IPS DF 6.9 (cell line): Measurements from ENCODE around the gene BMPR2.
"Not testable (repeated sequence)": the region's sequence is repeated elsewhere in the genome, so short reads cannot be mapped to it uniquely, and the experiment has no call there.

Source experiments
- DNase-seq: peaks from one replicate; pipeline ENCODE4 v3.0.0-alpha.2; 2013; ENCODE audit warnings: low read depth, low spot score
- H3K27ac ChIP-seq: one replicate; pipeline ENCODE4 v1.5.1; 2013; ENCODE audit warnings: low read length, control low read depth
- H3K27me3 ChIP-seq: 2 replicates; pipeline ENCODE4 v1.6.1; 2013; ENCODE audit warnings: mild to moderate bottlenecking, low read length; ENCODE audit not compliant: control insufficient read depth, insufficient read depth
- H3K36me3 ChIP-seq: 2 replicates; pipeline ENCODE4 v1.6.1; 2013; ENCODE audit warnings: low read length; ENCODE audit not compliant: control insufficient read depth, insufficient read depth
- H3K4me1 ChIP-seq: 2 replicates; pipeline ENCODE4 v1.6.1; 2013; ENCODE audit warnings: low read length; ENCODE audit not compliant: control insufficient read depth, insufficient read depth
- H3K4me3 ChIP-seq: 2 replicates; pipeline ENCODE4 v1.5.1; 2013; ENCODE audit warnings: mild to moderate bottlenecking, low read length
- H3K9me3 ChIP-seq: 2 replicates; pipeline ENCODE4 v1.6.1; 2013; ENCODE audit warnings: low read length, inconsistent platforms; ENCODE audit not compliant: control insufficient read depth, insufficient read depth
- WGBS: extraction: QIAGEN DNeasy Blood & Tissue Kit; methylation state at CpG from one replicate; pipeline ENCODE4 v1.1.7; 2013; ENCODE audit warnings: mixed read lengths, missing lambda C conversion rate; ENCODE audit not compliant: insufficient read length, insufficient coverage; 5-methylcytosine and 5-hydroxymethylcytosine counted together

Gene BMPR2

GRCh38 chr2:202382684-202383083 is 6.6 kb downstream of the BMPR2 start:
- H3K27ac ChIP-seq = no peak overlapping the region
- H3K4me3 ChIP-seq = no peak overlapping the region
- H3K4me1 ChIP-seq = peaks cover 2% of the 10 kb centered on the region; the same call in 1 of the 2 replicates
- H3K36me3 ChIP-seq = no peaks in the 10 kb centered on the region
- no peaks in the 10 kb centered on the region for H3K27me3 ChIP-seq
- no peaks in the 10 kb centered on the region for H3K9me3 ChIP-seq
- DNase-seq = no peak
- WGBS = no CpG with 5 or more reads among the region's 2 CpGs

GRCh38 chr2:202386495-202386894 is 10.4 kb downstream of the BMPR2 start:
- no CpG with 5 or more reads among the region's 12 CpGs for WGBS
- not testable (repeated sequence) for H3K4me1 ChIP-seq, H3K4me3 ChIP-seq, H3K27me3 ChIP-seq, H3K9me3 ChIP-seq, H3K36me3 ChIP-seq, DNase-seq, H3K27ac ChIP-seq

GRCh38 chr2:202387608-202388342 is 11.6 kb downstream of the BMPR2 start:
- no CpG with 5 or more reads among the region's 8 CpGs for WGBS
- no peak for DNase-seq
- Histone ChIP-seq H3K4me3 (no peak overlapping the region), H3K4me1 (no peaks in the 10 kb centered on the region), H3K27me3 (no peaks in the 10 kb centered on the region), H3K36me3 (no peaks in the 10 kb centered on the region), H3K9me3 (no peaks in the 10 kb centered on the region), H3K27ac (no peak overlapping the region)

- no peak for DNase-seq
- Histone ChIP-seq H3K4me3 (no peak overlapping the region), H3K27ac (no peak overlapping the region), H3K9me3 (no peaks in the 10 kb centered on the region), H3K27me3 (no peaks in the 10 kb centered on the region), H3K4me1 (peaks cover 2% of the 10 kb centered on the region; the same call in 1 of the 2 replicates), H3K36me3 (no peaks in the 10 kb centered on the region)
Observed at GRCh38 chr2:202400941-202401340, 24.8 kb downstream of the BMPR2 start.

GRCh38 chr2:202405798-202406197 is 29.7 kb downstream of the BMPR2 start:
- Histone ChIP-seq H3K36me3 (no peaks in the 10 kb centered on the region), H3K27ac (no peak overlapping the region), H3K4me1 (peaks cover 2% of the 10 kb centered on the region; the same call in 1 of the 2 replicates)

GRCh38 chr2:202406445-202406978 is 30.4 kb downstream of the BMPR2 start:
- Histone ChIP-seq H3K36me3 (no peaks in the 10 kb centered on the region), H3K4me1 (peaks cover 2% of the 10 kb centered on the region; the same call in 1 of the 2 replicates), H3K9me3 (no peaks in the 10 kb centered on the region), H3K27me3 (no peaks in the 10 kb centered on the region), H3K27ac (no peak overlapping the region), H3K4me3 (no peak overlapping the region)
- WGBS = no CpG with 5 or more reads among the region's 2 CpGs
- DNase-seq = no peak

More at GRCh38 chr2:202405798-202406197, 29.7 kb downstream of the BMPR2 start:
- DNase-seq = no peak
- no peaks in the 10 kb centered on the region for H3K27me3 ChIP-seq
- H3K9me3 ChIP-seq = no peaks in the 10 kb centered on the region
- H3K4me3 ChIP-seq = no peak overlapping the region
- WGBS = no CpG with 5 or more reads among the region's 1 CpG

GRCh38 chr2:202408546-202409140 is 32.5 kb downstream of the BMPR2 start:
- no peaks in the 10 kb centered on the region for H3K27me3 ChIP-seq
- no peak overlapping the region for H3K4me3 ChIP-seq
- no peak overlapping the region for H3K27ac ChIP-seq
- no peaks in the 10 kb centered on the region for H3K4me1 ChIP-seq
- no CpG with 5 or more reads among the region's 6 CpGs for WGBS
- DNase-seq = no peak
- no peaks in the 10 kb centered on the region for H3K9me3 ChIP-seq
- H3K36me3 ChIP-seq = no peaks in the 10 kb centered on the region

- no peak overlapping the region for H3K27ac ChIP-seq
Observed at GRCh38 chr2:202410092-202410491, 34.0 kb downstream of the BMPR2 start.

GRCh38 chr2:202411097-202411496 is 35.0 kb downstream of the BMPR2 start:
- Histone ChIP-seq H3K4me1 (no peaks in the 10 kb centered on the region; the same call in 1 of the 2 replicates), H3K4me3 (no peak overlapping the region), H3K27me3 (no peaks in the 10 kb centered on the region), H3K27ac (no peak overlapping the region), H3K36me3 (no peaks in the 10 kb centered on the region), H3K9me3 (no peaks in the 10 kb centered on the region)
- DNase-seq = no peak
- no CpG with 5 or more reads among the region's 1 CpG for WGBS

More at GRCh38 chr2:202410092-202410491, 34.0 kb downstream of the BMPR2 start:
- DNase-seq = no peak
- Histone ChIP-seq H3K36me3 (no peaks in the 10 kb centered on the region), H3K27me3 (no peaks in the 10 kb centered on the region), H3K4me3 (no peak overlapping the region), H3K4me1 (no peaks in the 10 kb centered on the region), H3K9me3 (no peaks in the 10 kb centered on the region)
- WGBS = no CpG with 5 or more reads among the region's 5 CpGs

GRCh38 chr2:202418027-202418426 is 41.9 kb downstream of the BMPR2 start:
- Histone ChIP-seq H3K9me3 (no peaks in the 10 kb centered on the region), H3K36me3 (no peaks in the 10 kb centered on the region), H3K27ac (no peak overlapping the region), H3K4me1 (no peaks in the 10 kb centered on the region; the same call in 1 of the 2 replicates), H3K4me3 (no peak overlapping the region), H3K27me3 (no peaks in the 10 kb centered on the region)
- no CpG with 5 or more reads among the region's 1 CpG for WGBS
- DNase-seq = no peak
